Measurements from ENCODE around the gene NPPB.

DNA sequence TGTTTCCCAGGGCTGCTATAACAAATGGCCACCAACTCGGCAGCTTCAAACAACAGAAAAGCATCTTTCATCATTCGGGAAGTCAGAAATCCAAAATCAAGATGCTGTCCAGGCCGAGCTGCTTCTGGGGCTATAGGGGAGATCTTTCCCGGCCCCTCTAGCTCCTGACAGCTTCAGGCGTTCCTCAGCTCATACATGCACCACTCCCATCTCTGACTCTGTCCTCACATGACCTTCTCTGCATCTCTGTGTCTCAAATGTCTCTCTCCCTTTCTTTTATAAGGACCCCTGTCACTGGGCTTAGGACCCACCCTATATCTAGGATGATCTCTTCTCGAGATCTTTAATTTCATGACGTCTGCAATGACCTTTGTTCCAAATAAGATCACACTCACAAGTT is 13.8 kb upstream of the NPPB start:
- TF ChIP-seq BHLHE40 (IDR thresholded peaks at IDR 0.05; ENCODE audit: borderline replicate concordance) = no peak
- no peak for TF ChIP-seq SP1 (IDR thresholded peaks at IDR 0.05)
- no peak for TF ChIP-seq ELF4 (IDR thresholded peaks at IDR 0.05)
- no peak for TF ChIP-seq FOXA1 (IDR thresholded peaks at IDR 0.05)
- no peak for TF ChIP-seq FOXM1 (IDR thresholded peaks at IDR 0.05; ENCODE audit: borderline replicate concordance)
- no peak for TF ChIP-seq HDGF (IDR thresholded peaks at IDR 0.05; ENCODE audit: borderline replicate concordance)
- TF ChIP-seq FOXK2 (IDR thresholded peaks at IDR 0.05) = no peak
- TF ChIP-seq NFRKB (IDR thresholded peaks at IDR 0.05) = no peak

Measured in HEK293T (cell line).